ENCODE data around the gene NCOA6. TPM values are rescaled to one million over a fixed set of nuclear protein-coding genes. Genes with fewer than 3 reads are reported as not detected.
"Not testable (repeated sequence)": the region's sequence is repeated elsewhere in the genome, so short reads cannot be mapped to it uniquely, and the experiment has no call there.

Gene NCOA6
- polyA plus RNA-seq, 12 donors = 18.8 to 46.8 (median 25.5) TPM; not detected in 1

DNA sequence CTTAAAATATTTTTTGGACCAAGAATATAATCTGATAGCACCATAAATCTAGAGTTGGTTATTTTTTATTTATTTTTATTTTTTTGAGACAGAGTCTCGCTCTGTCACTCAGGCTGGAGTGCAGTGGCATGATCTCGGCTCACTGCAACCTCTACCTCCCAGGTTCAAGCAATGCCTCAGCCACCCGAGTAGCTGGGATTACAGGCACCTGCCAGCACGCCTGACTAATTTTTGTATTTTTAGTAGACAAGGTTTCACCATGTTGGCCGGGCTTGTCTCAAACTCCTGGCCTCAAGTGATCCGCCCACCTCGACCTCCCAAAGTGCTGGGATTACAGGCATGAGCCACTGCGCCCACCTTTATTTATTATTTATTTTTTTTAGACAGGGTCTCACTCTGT is 45.2 kb downstream of the NCOA6 start:
- not testable (repeated sequence) for DNase-seq

DNA sequence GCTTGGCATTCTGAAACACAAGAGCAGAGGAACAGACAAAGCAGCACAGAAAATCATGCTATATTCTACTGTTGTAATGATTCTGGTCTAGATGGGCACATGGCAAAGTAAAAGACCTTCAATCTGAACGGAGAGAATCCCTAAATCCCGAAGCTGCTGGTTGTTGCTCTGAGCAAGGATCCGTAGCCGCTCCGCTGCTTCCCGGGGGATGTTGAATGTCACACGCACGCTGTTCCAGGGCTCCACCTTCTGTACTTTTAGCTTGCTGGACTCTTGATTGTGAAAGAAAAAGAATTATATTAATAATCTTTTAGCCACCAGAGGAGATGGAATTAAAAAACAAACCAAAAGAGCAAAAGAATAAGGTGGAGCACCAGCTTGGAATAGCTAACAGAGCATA is 49.3 kb downstream of the NCOA6 start:
- DNase-seq = no peak

DNA sequence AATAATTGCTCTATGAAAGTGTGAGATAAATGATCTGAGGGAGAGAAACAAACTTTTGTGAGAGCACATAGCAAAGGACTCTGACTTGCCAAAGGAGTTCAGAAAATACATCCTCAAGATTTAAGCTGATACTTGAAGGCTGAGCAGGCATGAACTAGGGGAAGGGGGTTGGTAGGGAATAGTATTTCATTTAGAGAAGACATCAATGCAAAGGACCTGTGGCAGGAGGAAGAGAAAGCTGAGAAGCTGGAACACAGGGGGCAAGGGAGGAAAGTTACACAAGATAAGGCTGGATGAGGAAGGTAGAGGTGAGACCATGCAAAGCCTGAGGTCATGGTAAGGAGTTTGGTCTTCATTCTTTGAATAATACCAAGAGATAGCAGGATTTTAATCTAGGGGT is 50.6 kb downstream of the NCOA6 start:
- DNase-seq = no peak

DNA sequence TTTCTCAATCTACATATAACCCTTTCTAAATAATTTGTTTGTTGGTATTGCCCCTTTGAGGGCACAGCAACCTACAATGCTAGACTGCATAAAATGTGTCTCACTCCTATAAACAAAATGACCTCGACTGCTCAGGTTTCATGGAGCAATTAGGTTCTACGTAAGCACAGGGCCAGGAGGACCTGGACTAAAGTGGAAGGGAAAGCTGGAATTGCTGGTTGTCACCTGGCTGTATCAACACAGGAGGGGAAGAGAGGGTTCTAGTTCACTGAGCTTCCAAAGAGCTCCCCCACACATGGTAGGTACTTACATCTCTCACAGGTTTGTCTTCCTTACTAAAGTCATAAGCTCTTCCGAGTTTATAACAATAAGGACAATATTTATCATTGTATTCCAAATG is 51.0 kb downstream of the NCOA6 start:
- DNase-seq = no peak

DNA sequence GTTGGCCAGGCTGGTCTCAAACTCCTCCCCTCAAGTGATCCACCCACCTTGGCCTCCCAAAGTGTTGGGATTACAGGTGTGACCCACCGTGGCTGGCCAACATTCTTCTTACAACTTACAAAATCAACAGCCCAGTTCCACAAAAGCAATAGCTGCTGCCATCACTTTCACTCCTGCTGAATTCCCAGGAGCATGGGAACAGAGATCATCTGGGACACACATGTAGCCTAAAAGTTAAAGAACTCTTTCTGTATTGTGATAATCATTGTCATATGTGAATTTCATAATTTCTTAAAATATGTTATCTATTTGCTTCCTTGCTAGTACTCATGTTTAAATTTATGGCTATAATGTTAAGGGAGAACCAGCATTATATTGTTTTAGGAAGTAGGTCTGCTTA is 51.7 kb downstream of the NCOA6 start:
- no peak for DNase-seq

DNA sequence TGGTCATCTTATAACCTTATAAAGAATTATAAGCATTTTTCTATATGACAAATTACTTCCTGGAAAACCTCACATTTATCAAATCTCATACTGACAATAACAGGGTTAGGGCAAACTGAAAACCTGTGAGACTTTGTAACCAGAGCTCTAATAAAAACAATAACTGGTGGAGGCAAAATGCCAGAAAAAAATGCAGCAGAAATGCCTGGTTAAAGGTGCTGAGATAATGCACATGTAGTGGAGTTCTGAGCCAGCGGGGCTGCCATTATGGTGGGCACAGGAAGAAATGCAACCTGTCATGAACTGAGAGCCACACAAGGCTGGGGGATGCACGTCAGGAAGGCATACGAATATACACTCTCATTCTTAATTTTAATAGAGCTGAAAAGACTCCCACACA is 53.0 kb downstream of the NCOA6 start:
- no peak for DNase-seq

DNA sequence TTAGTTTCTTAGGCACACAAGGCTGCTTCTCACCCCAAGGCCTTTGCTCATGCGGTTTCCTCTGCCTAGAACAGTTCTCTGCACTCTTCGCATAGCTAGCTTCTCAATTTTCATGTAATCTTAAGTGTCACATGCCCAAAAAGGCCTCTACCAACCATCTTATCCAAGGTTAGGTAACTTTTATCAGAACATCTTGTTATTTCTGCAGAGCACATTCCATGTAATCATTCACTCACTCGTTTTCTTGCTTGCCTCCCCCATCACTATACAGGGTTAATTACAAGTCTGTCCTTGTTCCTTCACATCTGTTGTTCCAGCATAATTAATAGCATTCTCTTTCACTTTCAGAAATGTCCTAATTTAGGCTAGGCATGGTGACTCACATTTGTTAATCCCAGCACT is 53.8 kb downstream of the NCOA6 start:
- DNase-seq = no peak

DNA sequence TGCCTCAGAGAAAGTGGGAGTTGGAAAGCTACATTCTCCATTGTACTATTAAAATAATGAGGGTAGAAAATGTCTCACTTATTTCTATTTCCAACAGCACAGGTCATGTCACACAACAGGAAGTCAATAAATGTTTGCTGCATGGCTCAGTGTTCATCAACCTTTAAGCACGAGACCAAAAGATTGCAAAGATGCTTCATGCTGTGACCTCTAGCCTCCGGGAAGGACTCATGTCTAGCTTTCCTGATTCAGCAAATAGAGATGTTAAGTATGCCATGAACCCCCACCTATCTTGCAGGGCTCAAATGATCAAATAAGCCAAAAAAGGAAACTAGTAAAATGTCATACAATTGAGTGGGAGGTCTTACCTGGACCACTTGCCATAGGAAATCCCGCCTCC is 57.4 kb downstream of the NCOA6 start:
- DNase-seq = no peak

DNA sequence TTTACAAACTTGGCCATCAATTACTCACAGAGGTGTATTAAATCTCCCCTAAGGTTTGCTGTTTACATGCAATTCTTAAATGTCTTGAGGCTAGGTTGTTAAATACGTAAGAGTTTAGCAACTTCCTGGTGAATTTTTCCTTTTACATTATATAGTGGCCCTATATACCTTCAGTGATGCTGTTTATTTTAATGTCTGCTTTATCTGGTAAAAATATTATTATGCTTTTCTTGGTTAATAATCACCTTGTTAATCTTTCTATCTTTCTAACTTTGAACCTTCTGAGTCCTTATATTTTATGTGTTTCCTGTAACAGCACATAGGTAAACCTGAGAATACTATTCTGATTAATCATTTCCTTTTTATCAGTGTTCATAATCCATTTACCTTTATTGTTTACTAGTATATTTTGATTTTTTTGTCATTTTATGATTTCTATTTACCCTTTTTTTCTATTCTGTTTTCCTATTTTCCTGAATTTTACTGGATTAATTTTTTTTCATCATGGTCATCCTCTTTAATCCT is 63.4 kb downstream of the NCOA6 start:
- no peak for DNase-seq

DNA sequence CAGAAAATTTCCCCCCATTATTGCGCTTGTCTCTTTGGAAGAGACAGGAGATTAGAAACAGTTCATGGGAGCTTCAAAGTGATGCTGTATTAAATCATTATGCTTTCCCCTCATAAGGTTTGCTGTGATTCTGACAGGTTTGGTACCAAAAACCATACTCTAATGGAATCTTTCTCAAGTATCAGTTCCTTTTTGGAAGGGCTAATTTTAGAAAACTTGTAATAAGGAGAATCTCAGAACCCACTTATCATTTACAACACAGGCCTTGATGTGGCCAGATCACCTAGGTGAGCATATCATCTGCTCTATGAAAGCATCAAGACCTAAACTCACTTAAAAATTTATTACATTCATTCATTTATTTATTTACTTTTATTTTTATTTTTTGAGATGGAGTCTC is 70.1 kb downstream of the NCOA6 start:
- DNase-seq = no peak

DNA sequence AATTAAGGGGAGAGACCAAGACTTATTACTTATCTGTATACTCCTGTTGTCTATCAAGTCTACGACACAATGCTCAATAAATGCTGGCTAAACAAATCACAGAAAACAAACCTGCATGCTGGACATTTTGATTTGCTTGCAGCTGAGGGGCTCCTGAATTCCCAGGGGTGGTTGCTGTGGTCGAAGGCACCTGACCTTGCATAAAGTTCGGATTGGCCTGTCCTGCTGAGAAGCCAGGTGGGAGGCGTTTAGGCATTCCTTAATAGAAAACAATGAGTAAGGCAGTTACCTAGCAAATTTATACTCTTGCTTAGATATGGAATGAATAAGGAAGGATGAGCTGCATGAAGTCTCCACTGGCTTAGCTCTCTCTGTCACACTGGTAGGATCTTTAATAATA is 70.8 kb downstream of the NCOA6 start:
- DNase-seq = no peak

DNA sequence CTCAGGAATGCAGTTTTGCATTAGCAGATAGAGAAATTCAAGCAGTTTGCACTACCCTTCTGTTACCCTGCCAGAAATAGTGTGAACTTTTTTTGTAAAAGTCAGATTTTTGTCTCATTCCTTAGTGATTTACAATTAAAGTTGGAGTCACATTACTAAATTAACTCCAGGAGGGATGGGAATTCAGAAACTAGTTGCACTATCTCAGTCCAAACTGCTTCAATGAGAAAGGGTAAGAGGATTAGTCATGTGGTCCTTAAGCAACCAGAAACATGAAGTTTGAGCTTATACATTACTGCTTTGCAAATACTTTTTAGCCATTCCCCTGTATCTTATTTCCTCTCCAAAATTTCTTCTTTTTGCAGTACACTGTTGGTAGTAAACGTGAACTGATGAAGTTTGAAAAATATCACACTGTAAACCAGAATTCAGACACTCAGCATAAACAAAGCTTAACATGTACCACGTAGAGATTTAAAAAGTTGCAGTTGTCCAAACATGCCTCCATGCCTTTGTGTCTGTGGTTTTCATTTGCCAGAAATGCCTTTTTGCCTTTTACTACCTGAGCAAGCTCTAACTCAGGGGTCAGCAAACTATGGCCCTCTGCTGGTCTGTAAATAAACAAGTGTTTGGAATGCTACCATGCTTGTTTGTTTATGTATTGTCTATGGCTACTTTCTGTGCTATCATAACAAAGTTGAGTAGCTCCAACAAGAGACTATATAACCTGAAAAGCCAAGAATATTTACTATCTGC is 71.6 kb downstream of the NCOA6 start:
- DNase-seq = no peak

DNA sequence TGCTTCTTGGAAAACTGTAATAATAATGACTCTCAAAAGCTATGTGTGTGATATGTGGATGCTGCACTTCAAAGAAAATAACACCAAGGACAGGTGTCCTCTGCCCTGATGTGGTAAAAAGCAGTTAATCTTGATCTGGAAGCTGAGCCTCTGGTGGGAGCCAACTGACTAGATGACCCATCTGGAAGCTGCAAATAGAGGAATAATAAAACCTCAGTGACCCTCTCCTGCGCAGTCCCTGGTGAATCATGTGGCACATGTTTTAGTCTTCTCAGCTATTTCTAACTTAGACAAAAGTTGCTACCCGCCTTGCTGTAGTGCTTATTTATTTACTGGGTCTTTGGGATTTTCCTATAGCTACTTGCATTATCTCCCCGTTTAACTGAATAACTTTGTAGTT is 74.0 kb downstream of the NCOA6 start:
- no peak for DNase-seq

DNA sequence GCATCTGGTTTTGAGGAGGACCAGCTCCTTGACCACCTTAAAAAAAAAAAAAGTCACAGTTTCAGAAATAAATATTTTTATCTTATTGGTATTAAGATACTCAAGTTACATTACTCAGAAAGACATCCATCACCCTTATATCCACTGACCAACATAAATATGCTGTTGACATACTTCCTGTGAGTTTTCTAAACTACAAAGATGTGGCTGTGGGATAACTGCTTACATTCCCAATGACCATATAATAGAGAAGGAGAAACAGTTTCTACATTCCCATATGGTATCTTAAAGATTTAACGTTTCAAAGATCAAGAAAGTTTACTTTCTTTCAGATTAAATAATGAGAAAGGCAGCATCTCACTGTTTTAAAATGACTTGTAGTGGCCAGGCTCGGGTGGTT is 75.0 kb downstream of the NCOA6 start:
- no peak for DNase-seq

DNA sequence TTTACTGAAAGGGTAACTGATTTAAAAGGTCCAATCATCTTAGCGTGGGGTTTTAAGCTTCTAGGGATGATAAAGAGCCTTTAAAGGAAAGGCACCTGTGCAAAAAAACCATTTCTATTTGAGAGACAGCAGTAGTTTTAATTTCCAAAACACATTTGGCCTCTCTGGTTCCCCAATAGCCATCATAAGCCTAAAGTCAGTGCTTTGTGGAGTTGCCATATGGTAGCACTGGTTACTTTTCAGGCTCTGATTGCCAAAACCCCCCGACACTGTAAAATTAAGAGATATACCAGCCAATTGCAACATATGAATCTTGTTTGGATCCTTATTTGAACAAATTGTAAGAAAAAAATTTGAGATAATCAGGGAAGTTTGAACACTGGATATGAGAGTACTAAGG is 76.7 kb downstream of the NCOA6 start:
- DNase-seq = no peak

DNA sequence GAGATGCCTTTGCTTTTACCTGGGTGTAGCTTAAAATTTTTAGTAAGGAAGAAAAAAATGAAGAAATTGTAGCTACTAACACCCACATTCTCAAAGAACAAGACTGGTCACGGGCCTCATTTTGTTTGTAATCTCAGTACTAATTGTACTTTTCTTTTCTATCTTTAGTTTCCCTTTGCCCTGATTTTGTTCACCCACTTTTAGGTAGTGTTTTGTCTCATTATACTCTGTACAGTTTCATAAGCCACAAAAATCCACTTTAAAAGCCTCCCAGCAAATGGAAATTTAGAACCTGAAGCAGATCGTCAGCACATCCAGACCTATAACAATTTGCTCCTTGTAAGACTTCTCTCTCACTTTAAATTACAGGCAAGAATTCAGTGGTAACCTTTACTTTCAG is 78.0 kb downstream of the NCOA6 start:
- DNase-seq = no peak

DNA sequence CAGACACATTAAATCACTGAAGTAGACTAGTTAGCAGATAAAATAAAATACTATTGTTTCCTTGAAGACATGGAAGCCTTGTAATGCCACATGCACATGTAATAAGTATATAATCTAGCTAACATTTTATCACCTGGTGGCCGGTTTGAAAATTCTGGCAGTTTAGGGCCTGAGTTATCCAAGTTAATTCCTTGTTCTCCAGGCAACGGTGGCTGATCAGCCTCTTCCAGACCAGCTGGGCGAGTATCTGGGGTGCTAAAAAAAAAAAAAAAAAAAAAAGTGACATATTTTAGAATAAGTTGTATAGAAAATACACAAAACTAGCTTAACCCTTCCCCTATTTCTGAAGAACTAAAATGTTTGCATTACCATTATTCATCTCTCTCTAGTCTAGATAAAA is 78.8 kb downstream of the NCOA6 start:
- no peak for DNase-seq

DNA sequence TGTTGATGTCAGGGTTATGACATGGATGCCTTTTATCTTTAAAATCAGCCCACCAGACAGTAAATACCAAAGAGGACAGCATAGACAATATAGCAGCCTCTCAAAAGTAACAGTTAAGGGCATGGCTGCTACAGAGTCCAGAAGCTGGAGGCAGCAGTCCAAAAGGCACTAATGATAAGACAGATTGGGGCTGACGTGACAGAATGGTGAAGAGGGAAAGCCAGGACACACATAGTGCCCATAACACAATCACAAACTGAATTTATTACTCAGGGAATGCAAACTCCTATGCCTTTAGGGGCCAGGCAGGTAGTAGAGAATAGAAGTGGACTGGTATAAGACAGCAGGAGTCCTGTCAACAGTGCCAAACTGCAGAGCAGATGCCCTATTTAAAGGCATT is 80.6 kb downstream of the NCOA6 start:
- DNase-seq = no peak

DNA sequence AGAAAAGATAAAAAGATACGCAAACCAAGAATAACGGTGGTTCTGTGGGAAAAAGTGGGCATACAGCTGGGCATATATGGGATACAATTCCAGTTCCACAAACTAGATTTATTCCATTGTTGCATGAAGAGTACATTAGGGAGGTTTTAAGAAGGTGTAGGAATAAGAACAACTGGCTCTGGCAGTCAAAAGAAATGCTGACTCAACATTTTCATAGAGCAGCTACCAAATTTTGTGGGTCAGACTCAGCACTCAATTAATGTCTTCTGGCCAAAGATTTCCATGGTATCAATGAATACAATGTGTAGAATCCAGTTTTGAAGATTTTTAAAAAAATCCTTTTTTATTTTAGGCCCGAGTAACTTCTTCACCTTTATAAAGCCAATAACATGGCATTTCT is 81.1 kb downstream of the NCOA6 start:
- DNase-seq = no peak

DNA sequence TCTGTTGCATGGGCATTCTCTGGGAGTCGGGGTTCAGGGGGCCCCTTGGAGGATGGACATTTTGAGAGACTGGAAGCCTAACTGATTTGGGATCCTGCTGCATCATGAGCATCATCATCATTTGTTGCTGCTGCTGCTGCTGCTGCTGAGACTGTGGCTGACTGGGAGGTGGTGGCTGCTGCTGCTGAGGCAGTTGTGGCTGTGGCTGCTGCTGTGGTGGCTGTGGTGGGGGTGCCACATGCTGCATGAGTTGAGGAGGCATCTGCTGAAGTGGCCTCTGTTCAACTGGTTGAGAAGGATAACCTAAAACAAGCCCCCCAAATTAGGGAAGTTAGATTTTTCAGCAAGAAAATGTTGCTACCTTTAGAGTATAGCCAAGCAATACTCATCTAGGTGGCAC is 82.4 kb downstream of the NCOA6 start:
- DNase-seq = no peak

DNA sequence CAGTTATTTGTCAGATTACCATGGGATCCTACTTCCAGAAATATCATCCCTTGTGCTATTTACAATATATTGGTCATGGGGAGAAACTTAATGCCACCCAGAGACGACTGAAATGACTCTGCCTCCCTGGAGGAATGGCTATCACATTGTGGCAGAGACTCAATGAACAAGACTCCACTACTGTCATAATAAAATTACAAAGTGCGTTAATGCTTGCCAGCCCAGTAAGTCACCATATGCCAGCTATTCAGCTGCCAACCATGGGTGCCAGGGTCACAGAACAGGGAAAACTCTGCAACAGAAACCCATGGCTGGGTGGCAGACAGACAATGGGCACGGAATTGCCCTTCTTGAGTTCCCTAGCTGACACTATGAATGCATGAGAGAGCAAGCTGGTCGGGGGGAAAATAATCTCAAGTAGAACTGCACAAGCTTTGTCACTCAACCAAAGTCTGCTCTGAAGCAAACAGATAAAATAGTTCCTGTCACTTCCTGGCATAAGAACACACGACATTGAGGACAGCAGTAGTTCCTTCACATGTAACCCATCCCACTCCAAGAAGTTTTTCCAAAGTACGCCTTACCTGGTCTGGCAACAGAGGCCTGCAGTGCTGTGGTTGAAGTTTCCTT is 89.2 kb downstream of the NCOA6 start:
- no peak for DNase-seq

DNA sequence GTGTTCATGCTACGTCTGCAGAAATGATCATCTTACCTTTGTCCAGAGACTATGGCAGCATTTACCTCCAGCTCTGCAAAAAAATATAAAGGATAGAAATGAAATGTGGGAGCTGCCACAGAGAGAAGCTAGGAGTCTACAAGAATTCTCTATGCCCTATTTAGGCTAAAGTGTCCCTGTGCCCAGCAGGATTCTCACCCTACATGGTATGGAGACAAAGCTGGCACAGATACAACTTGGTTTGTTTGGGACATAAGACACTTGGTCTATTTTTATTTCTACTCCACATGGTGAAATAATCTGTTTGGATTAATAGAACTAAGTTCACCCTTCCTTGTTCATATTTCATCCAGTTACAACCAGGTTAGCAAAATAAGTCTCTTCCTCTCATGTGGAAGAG is 92.9 kb downstream of the NCOA6 start:
- DNase-seq = no peak

DNA sequence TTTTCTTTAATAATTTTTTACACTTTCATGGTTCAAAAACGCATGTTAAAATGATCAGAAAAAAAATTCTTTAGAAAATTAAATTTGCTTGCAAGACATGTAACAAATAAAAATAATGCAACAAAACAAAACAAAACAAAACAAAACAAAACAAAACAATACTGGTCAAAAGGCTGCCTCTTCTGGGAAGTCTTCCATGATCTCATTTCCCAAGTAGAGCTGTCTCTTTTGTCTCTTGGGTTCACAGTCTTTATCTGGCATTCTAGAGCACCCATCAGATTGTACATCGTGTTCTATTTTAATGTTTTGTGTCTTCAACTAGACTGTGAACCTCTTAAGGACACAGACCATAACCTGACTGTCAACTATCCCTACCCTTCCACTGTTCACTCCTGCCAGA is 96.0 kb downstream of the NCOA6 start:
- DNase-seq = no peak

DNA sequence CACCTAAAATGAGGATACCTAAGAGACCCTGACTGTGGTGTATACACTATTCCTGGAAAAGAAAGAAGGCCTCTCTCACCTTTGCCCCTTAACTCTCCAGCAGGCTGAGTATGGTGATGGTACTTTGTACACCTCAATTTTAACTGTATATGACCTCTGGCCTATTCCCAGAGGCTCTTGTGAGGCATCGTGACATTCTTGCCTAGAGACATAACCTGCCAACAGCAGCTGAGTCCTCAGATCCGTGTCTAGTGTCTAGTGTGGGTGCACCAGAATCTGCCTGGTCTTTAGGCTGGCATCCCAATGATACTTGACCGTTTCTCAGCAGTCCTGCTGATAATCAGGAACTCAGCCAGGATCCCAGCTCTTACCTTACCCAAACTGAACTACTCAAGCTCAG is 101.3 kb downstream of the NCOA6 start:
- no peak for DNase-seq
